ENCODE measurements around the gene TLE3. TPM values are rescaled to one million over a fixed set of nuclear protein-coding genes. Genes with fewer than 3 reads are reported as not detected.

TLE3 gene
- total and polyA plus RNA-seq, 11 donors = 4.8 to 49.6 (median 16.4) TPM

GRCh38 chr15:70099167-70099966 lies 1.6 kb upstream of the TLE3 start:
- ATAC-seq (peak; percentile 79 to 90 (median 88)), DNase-seq (peak; percentile 100)
- no peaks in the 10 kb centered on the region for H3K9me3 ChIP-seq
- H3K4me1 ChIP-seq = peaks cover 5 to 66% (median 46%) of the 10 kb centered on the region in 12 donors
- intact Hi-C loops (cut with DNase I) = loop anchor here in 9 of 10 donors (1.0 to 10.0 kb wide), 16 partner anchors 65 to 637 kb away; no protein-coding TSS in a partner anchor
- WGBS, 4 donors = 0 to 1% (median 1%) methylated on average over 54 to 69 of the region's 69 CpGs
- peak overlapping the region; percentile 88 to 98 (median 96) for H3K27ac ChIP-seq
- TF ChIP-seq POLR2A (IDR thresholded peaks at IDR 0.05) (peak; percentile 82 to 93), CTCF (IDR thresholded peaks at IDR 0.05) (no peak)
- peaks cover 0 to 10% (median 0%) of the 10 kb centered on the region in 9 donors for H3K27me3 ChIP-seq
- H3K36me3 ChIP-seq = no peaks in the 10 kb centered on the region
- H3K4me3 ChIP-seq = peak overlapping the region; percentile 53 to 93 (median 78)

DNA sequence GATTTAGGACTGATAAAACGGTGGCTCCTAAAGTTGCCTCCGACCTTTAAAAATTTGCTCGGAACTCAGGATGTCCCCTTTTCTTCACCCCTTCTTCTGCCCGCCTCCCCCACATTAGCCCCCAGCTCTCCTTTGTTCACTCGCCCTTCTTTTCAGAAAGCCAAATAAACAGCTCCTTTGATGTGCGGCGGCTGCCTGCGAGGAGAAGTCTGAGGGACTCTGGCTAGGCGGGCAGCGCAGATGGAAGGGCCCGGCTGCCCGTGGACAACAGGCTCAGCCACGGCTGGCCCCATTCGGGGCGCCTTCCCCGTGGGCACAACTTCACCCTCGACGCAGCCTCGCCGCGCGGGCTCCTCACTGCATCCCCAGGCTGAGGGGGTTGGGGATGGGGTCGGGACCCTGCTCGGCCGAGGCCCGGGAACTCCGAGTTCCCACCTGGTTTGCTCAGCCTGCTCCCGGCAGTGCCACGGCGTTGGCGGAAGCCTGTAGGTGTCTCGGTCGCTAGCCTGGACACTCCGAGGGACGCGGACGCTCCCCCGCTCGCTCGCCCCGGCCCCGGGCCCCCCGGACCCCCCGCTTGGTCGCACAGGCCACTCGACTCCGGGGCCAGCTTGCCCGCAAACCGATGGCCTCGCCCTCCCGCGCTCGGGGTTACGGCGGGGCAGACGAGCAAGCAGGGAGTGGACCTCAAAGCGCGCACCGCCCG lies 897 bp upstream of the TLE3 start:
- ATAC-seq = peak in 2 of 4 donors; percentile 1 to 5
- Histone ChIP-seq H3K27me3 (peaks cover 0 to 10% (median 0%) of the 10 kb centered on the region in 9 donors), H3K36me3 (peaks cover 0 to 5% (median 0%) of the 10 kb centered on the region in 9 donors), H3K27ac (peak overlapping the region; percentile 88 to 98 (median 96)), H3K4me1 (peaks cover 5 to 74% (median 53%) of the 10 kb centered on the region in 12 donors), H3K4me3 (peak overlapping the region; percentile 53 to 93 (median 78)), H3K9me3 (no peaks in the 10 kb centered on the region)
- TF ChIP-seq CTCF (IDR thresholded peaks at IDR 0.05) = no peak
- intact Hi-C loops (cut with DNase I) = loop anchor here in 9 of 10 donors (1.0 to 10.0 kb wide), 16 partner anchors 66 to 636 kb away; no protein-coding TSS in a partner anchor
- WGBS, 4 donors = 3 to 14% (median 6%) methylated on average over 14 to 60 of the region's 60 CpGs
- peak in 2 of 5 donors; percentile 62 to 81 for DNase-seq

DNA sequence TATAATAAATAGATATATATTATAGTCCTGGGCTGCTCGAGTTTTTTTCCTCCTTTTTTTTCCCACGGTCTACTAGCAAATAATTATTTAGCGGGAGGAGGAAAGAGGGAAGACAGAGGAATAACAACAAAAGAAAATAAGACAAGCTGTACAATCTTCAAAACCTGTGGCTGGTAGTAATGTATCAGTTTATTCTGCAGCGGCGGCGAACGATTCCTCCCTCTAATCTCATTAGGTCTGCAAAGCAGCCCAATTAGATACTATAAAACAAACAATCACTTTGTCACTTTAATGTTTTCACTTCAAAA lies 390 bp upstream of the TLE3 start:
- no peak for ATAC-seq
- no peak for DNase-seq
- intact Hi-C loops (cut with DNase I) = loop anchor here in 9 of 10 donors (2.0 to 10.0 kb wide), 15 partner anchors 67 to 635 kb away; no protein-coding TSS in a partner anchor
- H3K36me3 ChIP-seq = peaks cover 0 to 7% (median 0%) of the 10 kb centered on the region in 9 donors
- no peak for TF ChIP-seq POLR2A (IDR thresholded peaks at IDR 0.05)
- TF ChIP-seq CTCF (IDR thresholded peaks at IDR 0.05) = no peak
- H3K4me3 ChIP-seq = peak overlapping the region in 9 of 12 donors; percentile 69 to 93 (median 82)
- no peaks in the 10 kb centered on the region for H3K9me3 ChIP-seq
- peak overlapping the region; percentile 88 to 98 (median 96) for H3K27ac ChIP-seq
- WGBS, 4 donors = 1 to 5% (median 4%) methylated on average over 7 of the region's 7 CpGs
- H3K27me3 ChIP-seq = peaks cover 0 to 10% (median 0%) of the 10 kb centered on the region in 9 donors
- peaks cover 5 to 79% (median 58%) of the 10 kb centered on the region in 12 donors for H3K4me1 ChIP-seq

- Histone ChIP-seq H3K9me3 (no peaks in the 10 kb centered on the region), H3K27ac (peak overlapping the region in 11 of 12 donors; percentile 88 to 98 (median 97)), H3K27me3 (peaks cover 0 to 10% (median 0%) of the 10 kb centered on the region in 9 donors), H3K4me1 (peaks cover 5 to 87% (median 65%) of the 10 kb centered on the region in 12 donors), H3K36me3 (peaks cover 0 to 14% (median 0%) of the 10 kb centered on the region in 9 donors), H3K4me3 (peak overlapping the region; percentile 59 to 93 (median 78))
- WGBS, 4 donors = 0 to 1% (median 0%) methylated on average over 1 to 37 of the region's 37 CpGs
- no peak for TF ChIP-seq CTCF (IDR thresholded peaks at IDR 0.05)
- no peak for TF ChIP-seq POLR2A (IDR thresholded peaks at IDR 0.05)
- no peak for ATAC-seq
- no peak for DNase-seq
- intact Hi-C loops (cut with DNase I) = loop anchor here in 9 of 10 donors (5.0 to 10.0 kb wide), 12 partner anchors 70 to 622 kb away; no protein-coding TSS in a partner anchor
Observed at GRCh38 chr15:70097063-70097320, 725 bp downstream of the TLE3 start.
